OCI-LY7 (cell line): Measurements from ENCODE around the gene G0S2. TPM values are rescaled to one million over a fixed set of nuclear protein-coding genes. Genes with fewer than 3 reads are reported as not detected.

Experiments
- BruUV-seq: library from RNA; stranded (reverse); fragments of 400-500 nt; replicated peaks from 2 replicates; lab custom pipeline; 2021; lab: Mats Ljungman, UMichigan
- CTCF ChIA-PET: fragments of 300-600 bp; sonication (Branson Sonifier 250); formaldehyde crosslinking; loops from one replicate; lab custom pipeline; 2022; ENCODE audit warnings: antibody characterized with exemption; ENCODE audit not compliant: unreplicated experiment; lab: Charles Lee
- POLR2A ChIA-PET: fragments of 300-600 bp; sonication (Branson Sonifier 250); formaldehyde crosslinking; loops from one replicate; lab custom pipeline; 2022; ENCODE audit warnings: antibody characterized with exemption; lab: Charles Lee
- DNase-seq: peaks from one replicate; pipeline ENCODE4 v3.0.0-alpha.2; 2015; ENCODE audit warnings: low spot score
- H2AFZ ChIP-seq: fragments of 200-600 bp; sonication (generic), shearing (Covaris generic); 2 replicates; pipeline ENCODE4 v1.6.1; 2014; ENCODE audit warnings: mild to moderate bottlenecking, antibody characterized with exemption, low read length, moderate library complexity
- H3K27ac ChIP-seq: fragments of 200-600 bp; sonication (generic); 2 replicates; pipeline ENCODE4 v1.5.1; 2014; ENCODE audit warnings: mixed run types, low read depth, mild to moderate bottlenecking, moderate library complexity, low read length, inconsistent platforms; ENCODE audit not compliant: poor library complexity, severe bottlenecking
- H3K36me3 ChIP-seq: fragments of 200-600 bp; sonication (generic); 2 replicates; pipeline ENCODE4 v1.6.1; 2014; ENCODE audit warnings: mild to moderate bottlenecking, antibody characterized with exemption, low read length, moderate library complexity, mixed read lengths; ENCODE audit not compliant: insufficient read depth
- H3K4me1 ChIP-seq: fragments of 200-600 bp; sonication (generic); 2 replicates; pipeline ENCODE4 v1.5.1; 2014; ENCODE audit warnings: mild to moderate bottlenecking, low read length; ENCODE audit not compliant: insufficient read depth, poor library complexity, severe bottlenecking
- H3K4me2 ChIP-seq: fragments of 200-600 bp; sonication (generic); 2 replicates; pipeline ENCODE4 v1.6.1; 2014; ENCODE audit warnings: mild to moderate bottlenecking, low read length
- H3K4me3 ChIP-seq: fragments of 200-600 bp; sonication (generic); 2 replicates; pipeline ENCODE4 v1.5.1; 2014; ENCODE audit warnings: mild to moderate bottlenecking, low read depth, low read length; ENCODE audit not compliant: poor library complexity, severe bottlenecking
- H3K79me2 ChIP-seq: fragments of 200-600 bp; sonication (generic); 2 replicates; pipeline ENCODE4 v1.6.1; 2016; ENCODE audit warnings: low read depth, mild to moderate bottlenecking, low read length, moderate library complexity, mixed read lengths; ENCODE audit not compliant: insufficient read depth
- H3K9me2 ChIP-seq: fragments of 200-600 bp; sonication (generic); 2 replicates; pipeline ENCODE4 v1.6.1; 2016; ENCODE audit warnings: mild to moderate bottlenecking, low read length, mixed read lengths; ENCODE audit not compliant: insufficient read depth
- H3K9me3 ChIP-seq: fragments of 200-600 bp; sonication (generic); 2 replicates; pipeline ENCODE4 v1.6.1; 2014; ENCODE audit warnings: mild to moderate bottlenecking, mixed run types, low read length, mixed read lengths
- H4K20me1 ChIP-seq: fragments of 200-600 bp; sonication (generic); 2 replicates; pipeline ENCODE4 v1.6.1; 2014; ENCODE audit warnings: mild to moderate bottlenecking, antibody characterized with exemption, low read length, moderate library complexity, mixed read lengths; ENCODE audit not compliant: insufficient read depth
- EZH2phosphoT487 ChIP-seq: fragments of 200-600 bp; sonication (generic); IDR thresholded peaks from 2 replicates; pipeline ENCODE4 v1.6.1; 2018; ENCODE audit warnings: low read depth, borderline replicate concordance, mild to moderate bottlenecking, mixed run types, antibody characterized with exemption, low read length, moderate library complexity, mixed read lengths
- intact Hi-C: fragments of 100-400 bp; cut with micrococcal nuclease; formaldehyde crosslinking; loops from one replicate; pipeline ENCODE4 v1.10.0; 2022; ENCODE audit not compliant: unreplicated experiment
- total RNA-seq, 2 experiments: library from RNA; depleted of rRNA in 1 of 2; stranded (reverse); fragments of >200 nt in 1 of 2; shearing (Covaris generic) in 1 of 2; gene quantifications; 2 replicates each; pipeline ENCODE4 v1.2.3, GENCODE V29; 2014 to 2022
- TF ChIP-seq, protein P1 (sequence below): fragments of 200-600 bp; sonication (generic); conservative IDR thresholded peaks from 2 replicates; pipeline ENCODE4 v1.5.1; 2014; ENCODE audit warnings: mild to moderate bottlenecking, antibody characterized with exemption, low read length, moderate library complexity, mixed read lengths

The G0S2 gene
- total RNA-seq, 2 experiments from 2014 or later = not detected

DNA sequence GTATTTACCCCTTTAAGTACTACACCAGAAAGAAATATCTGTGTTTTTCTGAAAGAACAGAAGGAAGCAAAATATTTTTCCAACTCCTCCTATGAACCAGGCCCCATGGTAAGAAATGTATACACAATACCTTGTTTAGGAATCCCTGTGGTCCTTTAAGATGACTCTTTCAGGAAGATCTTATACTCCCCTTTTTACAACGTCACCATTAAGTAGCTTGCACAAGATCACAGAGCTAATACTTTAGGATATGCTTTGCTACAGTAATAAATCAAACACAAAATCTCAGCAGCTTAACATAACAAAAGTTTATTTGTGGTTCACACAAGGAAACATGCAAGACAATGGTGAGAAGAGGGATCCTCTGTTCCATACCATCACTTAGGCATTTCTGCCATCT, 14.1 kb upstream of the G0S2 start:
- DNase-seq = no peak
- ChIA-PET CTCF (no interaction called here), POLR2A (interaction anchor here (0.6 kb wide), 1 partner anchor 395 kb away, joined by 3 read pairs; no protein-coding TSS in a partner anchor)
- Histone ChIP-seq H3K9me2 (no peaks in the 10 kb centered on the region), H3K9me3 (no peaks in the 10 kb centered on the region), H3K79me2 (no peaks in the 10 kb centered on the region), H2AFZ (no peak overlapping the region), H3K27ac (no peak overlapping the region), H3K4me1 (no peaks in the 10 kb centered on the region), H4K20me1 (no peaks in the 10 kb centered on the region), H3K4me2 (no peak overlapping the region), H3K36me3 (no peaks in the 10 kb centered on the region), H3K4me3 (no peak overlapping the region)
- no TSS peak for BruUV-seq
- intact Hi-C loops = no loop called here
- no peak for TF ChIP-seq EZH2phosphoT487
- TF ChIP-seq, protein P1, sequence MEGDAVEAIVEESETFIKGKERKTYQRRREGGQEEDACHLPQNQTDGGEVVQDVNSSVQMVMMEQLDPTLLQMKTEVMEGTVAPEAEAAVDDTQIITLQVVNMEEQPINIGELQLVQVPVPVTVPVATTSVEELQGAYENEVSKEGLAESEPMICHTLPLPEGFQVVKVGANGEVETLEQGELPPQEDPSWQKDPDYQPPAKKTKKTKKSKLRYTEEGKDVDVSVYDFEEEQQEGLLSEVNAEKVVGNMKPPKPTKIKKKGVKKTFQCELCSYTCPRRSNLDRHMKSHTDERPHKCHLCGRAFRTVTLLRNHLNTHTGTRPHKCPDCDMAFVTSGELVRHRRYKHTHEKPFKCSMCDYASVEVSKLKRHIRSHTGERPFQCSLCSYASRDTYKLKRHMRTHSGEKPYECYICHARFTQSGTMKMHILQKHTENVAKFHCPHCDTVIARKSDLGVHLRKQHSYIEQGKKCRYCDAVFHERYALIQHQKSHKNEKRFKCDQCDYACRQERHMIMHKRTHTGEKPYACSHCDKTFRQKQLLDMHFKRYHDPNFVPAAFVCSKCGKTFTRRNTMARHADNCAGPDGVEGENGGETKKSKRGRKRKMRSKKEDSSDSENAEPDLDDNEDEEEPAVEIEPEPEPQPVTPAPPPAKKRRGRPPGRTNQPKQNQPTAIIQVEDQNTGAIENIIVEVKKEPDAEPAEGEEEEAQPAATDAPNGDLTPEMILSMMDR = no peak

DNA sequence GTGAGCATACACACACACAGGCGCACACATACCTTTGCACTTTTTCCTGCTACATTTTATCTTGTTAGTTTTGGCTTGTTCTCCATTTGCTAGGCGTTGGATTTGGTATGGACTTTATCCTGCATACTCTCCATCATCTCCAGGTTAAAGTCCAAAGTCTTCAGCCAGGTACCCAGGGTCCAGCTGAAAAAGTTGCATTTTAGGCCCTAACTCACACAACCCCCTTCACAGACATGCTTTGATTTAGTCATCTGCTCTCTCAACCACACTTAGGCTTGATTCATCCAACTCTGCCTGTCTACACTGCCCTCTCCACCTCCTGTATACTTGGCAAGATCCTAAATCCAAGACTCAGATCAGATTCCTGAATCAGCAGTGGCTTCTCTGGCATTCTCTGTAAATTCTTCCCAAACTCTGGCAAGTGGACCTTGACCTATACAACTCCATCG, 12.3 kb upstream of the G0S2 start:
- Histone ChIP-seq H3K4me3 (no peak overlapping the region), H3K4me1 (no peaks in the 10 kb centered on the region), H3K9me2 (no peaks in the 10 kb centered on the region), H3K4me2 (no peak overlapping the region), H3K79me2 (no peaks in the 10 kb centered on the region), H3K27ac (no peak overlapping the region), H4K20me1 (no peaks in the 10 kb centered on the region), H2AFZ (no peak overlapping the region), H3K9me3 (no peaks in the 10 kb centered on the region), H3K36me3 (no peaks in the 10 kb centered on the region)
- intact Hi-C loops = no loop called here
- TF ChIP-seq EZH2phosphoT487 = no peak
- TF ChIP-seq, protein P1 = no peak
- DNase-seq = no peak
- ChIA-PET POLR2A (no interaction called here), CTCF (no interaction called here)
- no TSS peak for BruUV-seq

DNA sequence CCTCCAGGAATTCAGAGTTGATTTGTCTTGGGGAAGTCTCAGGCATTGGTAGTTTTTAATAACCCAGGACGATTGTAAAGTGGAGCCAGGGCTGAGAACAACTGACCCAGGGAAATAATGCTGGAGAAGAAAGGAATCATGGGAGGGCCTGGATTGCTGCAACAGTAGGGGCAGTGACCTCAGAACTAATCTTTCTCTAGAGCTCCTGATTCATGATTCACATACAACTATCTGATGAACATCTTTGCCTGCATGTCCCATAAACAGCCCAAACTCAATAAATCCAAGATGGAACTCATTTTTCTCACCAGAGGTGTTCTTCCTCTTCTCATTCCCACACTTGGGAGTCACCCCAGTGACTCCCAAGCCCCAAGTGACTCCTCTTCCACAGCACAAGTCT, 8.1 kb upstream of the G0S2 start:
- no peaks in the 10 kb centered on the region for H3K36me3 ChIP-seq
- H2AFZ ChIP-seq = no peak overlapping the region
- no peak overlapping the region for H3K4me2 ChIP-seq
- H3K9me3 ChIP-seq = no peaks in the 10 kb centered on the region
- no peak for DNase-seq
- no peaks in the 10 kb centered on the region for H4K20me1 ChIP-seq
- ChIA-PET POLR2A (no interaction called here), CTCF (no interaction called here)
- H3K4me1 ChIP-seq = no peaks in the 10 kb centered on the region
- no peak overlapping the region for H3K27ac ChIP-seq
- intact Hi-C loops = no loop called here
- H3K9me2 ChIP-seq = no peaks in the 10 kb centered on the region
- no peak for TF ChIP-seq EZH2phosphoT487
- TF ChIP-seq, protein P1 = no peak
- no peaks in the 10 kb centered on the region for H3K79me2 ChIP-seq
- no TSS peak for BruUV-seq
- H3K4me3 ChIP-seq = no peak overlapping the region
